Measurements from ENCODE around the gene PPP1R15A. TPM values are rescaled to one million over a fixed set of nuclear protein-coding genes. Genes with fewer than 3 reads are reported as not detected.
A peak's percentile ranks its signal among the peaks of the same experiment; 100 is the strongest.

The PPP1R15A gene
- 100 to 1,000 TPM in 2 of 4 donors, 10 to 100 TPM in 2; 81.0 to 171 (median 101) TPM for total RNA-seq

- WGBS, 2 donors = 0% methylated on average over 38 to 53 of the region's 53 CpGs
- Histone ChIP-seq H3K27me3 (no peaks in the 10 kb centered on the region), H3K9me3 (no peaks in the 10 kb centered on the region), H3K27ac (peak within 1 kb of the TSS; percentile 99 to 100 (median 100)), H3K4me3 (peak within 1 kb of the TSS; percentile 78 to 100 (median 92)), H3K4me1 (peaks cover 0 to 66% (median 34%) of the 10 kb centered on the region in 4 donors), H3K36me3 (peaks cover 0 to 43% (median 12%) of the 10 kb centered on the region in 3 donors)
- TF ChIP-seq EP300 (IDR thresholded peaks at IDR 0.05) = peak; percentile 96 to 100
- peak; percentile 100 for TF ChIP-seq POLR2A (IDR thresholded peaks at IDR 0.05)
- peak in 2 of 5 experiments; percentile 83 to 87 for TF ChIP-seq CTCF (IDR thresholded peaks at IDR 0.05)
- peak; percentile 98 to 99 for DNase-seq (ENCODE audit: low spot score in 2 of 2)
These were observed at the start of gene PPP1R15A for GRCh38 chr19:48872182-48872883. PPP1R15A (plus strand) TSS chr19:48872421; CDS start chr19:48873234, 813 bp downstream.

- DNase-seq (ENCODE audit: low spot score in 2 of 2) = no peak
- Histone ChIP-seq H3K36me3 (peaks cover 0 to 50% (median 0%) of the 10 kb centered on the region in 3 donors), H3K9me3 (no peaks in the 10 kb centered on the region), H3K4me1 (peaks cover 0 to 21% (median 11%) of the 10 kb centered on the region in 4 donors), H3K27ac (no peak overlapping the region), H3K4me3 (no peak overlapping the region), H3K27me3 (no peaks in the 10 kb centered on the region)
- WGBS, 2 donors = 95 to 98% methylated on average over 2 of the region's 2 CpGs
- no peak for TF ChIP-seq CTCF (IDR thresholded peaks at IDR 0.05)
- no peak for TF ChIP-seq EP300 (IDR thresholded peaks at IDR 0.05)
- no peak for TF ChIP-seq POLR2A (IDR thresholded peaks at IDR 0.05)
These were observed 49.7 kb upstream of the PPP1R15A start for GRCh38 chr19:48822514-48822913.

GRCh38 chr19:48826606-48827020, 45.6 kb upstream of the PPP1R15A start:
- no peak for DNase-seq (ENCODE audit: low spot score in 2 of 2)
- Histone ChIP-seq H3K27me3 (no peaks in the 10 kb centered on the region), H3K36me3 (peaks cover 0 to 89% (median 3%) of the 10 kb centered on the region in 3 donors), H3K4me1 (no peaks in the 10 kb centered on the region), H3K9me3 (no peaks in the 10 kb centered on the region), H3K27ac (no peak overlapping the region), H3K4me3 (no peak overlapping the region)
- no peak for TF ChIP-seq EP300 (IDR thresholded peaks at IDR 0.05)
- TF ChIP-seq CTCF (IDR thresholded peaks at IDR 0.05) = no peak
- no peak for TF ChIP-seq POLR2A (IDR thresholded peaks at IDR 0.05)
- WGBS, 2 donors = 80 to 83% methylated on average over 8 of the region's 8 CpGs

- DNase-seq (ENCODE audit: low spot score in 2 of 2) = no peak
- TF ChIP-seq CTCF (IDR thresholded peaks at IDR 0.05) (no peak), EP300 (IDR thresholded peaks at IDR 0.05) (no peak), POLR2A (IDR thresholded peaks at IDR 0.05) (no peak)
- Histone ChIP-seq H3K9me3 (no peaks in the 10 kb centered on the region), H3K4me3 (no peak overlapping the region), H3K27me3 (no peaks in the 10 kb centered on the region), H3K4me1 (no peaks in the 10 kb centered on the region), H3K36me3 (peaks cover 0 to 92% (median 5%) of the 10 kb centered on the region in 3 donors), H3K27ac (no peak overlapping the region)
- WGBS, 2 donors = 78 to 87% methylated on average over 9 of the region's 9 CpGs
These were observed 42.1 kb upstream of the PPP1R15A start for GRCh38 chr19:48830088-48830487.

GRCh38 chr19:48830965-48831364, 41.3 kb upstream of the PPP1R15A start:
- H3K36me3 ChIP-seq = peaks cover 0 to 83% (median 5%) of the 10 kb centered on the region in 3 donors
- no peak overlapping the region for H3K4me3 ChIP-seq
- H3K27ac ChIP-seq = no peak overlapping the region
- TF ChIP-seq CTCF (IDR thresholded peaks at IDR 0.05) = no peak
- no peak for TF ChIP-seq POLR2A (IDR thresholded peaks at IDR 0.05)
- TF ChIP-seq EP300 (IDR thresholded peaks at IDR 0.05) = no peak
- H3K4me1 ChIP-seq = peaks cover 0 to 8% (median 2%) of the 10 kb centered on the region in 4 donors
- 93 to 94% methylated on average over 4 of the region's 4 CpGs for WGBS, 2 donors
- no peaks in the 10 kb centered on the region for H3K27me3 ChIP-seq
- no peak for DNase-seq (ENCODE audit: low spot score in 2 of 2)
- H3K9me3 ChIP-seq = no peaks in the 10 kb centered on the region

All from tibial nerve (tissue), 4 donors.